A549 (cell line): ENCODE measurements around the gene SLN. TPM values are rescaled to one million over a fixed set of nuclear protein-coding genes. Genes with fewer than 3 reads are reported as not detected.
A peak's percentile ranks its signal among the peaks of the same experiment; 100 is the strongest.

ENCODE experiments used
- ATAC-seq, 2 experiments: fragments of 200-7000 bp in 1 of 2; fragments of >200 bp in 1 of 2; cut with Nextera tagmentation in 1 of 2; cut with Tn5 transposase in 1 of 2; 3 replicates each; pipeline versions ENCODE4 v1.8.0 to v1.9.1; 2018 to 2020; ENCODE audit warnings: mild to moderate bottlenecking in 1 of 2, moderate library complexity in 1 of 2
- CTCF ChIA-PET: fragments of 300-600 bp; sonication (Branson Sonifier 250); formaldehyde crosslinking; extraction: SDS; loops from one replicate; lab custom pipeline; 2021; ENCODE audit warnings: antibody characterized with exemption, inconsistent platforms; lab: Yijun Ruan, JAX
- POLR2A ChIA-PET: fragments of 350-600 bp; formaldehyde crosslinking; extraction: SDS; loops from one replicate; lab custom pipeline; 2021; ENCODE audit warnings: antibody characterized with exemption, inconsistent platforms; lab: Yijun Ruan, JAX
- DNase-seq, 2 experiments: peaks; one replicate each; pipeline versions ENCODE4 v3.0.0 to v3.0.0-alpha.2; 2011 to 2016; ENCODE audit warnings: low read depth in 1 of 2, low spot score in 1 of 2
- FAIRE-seq: peaks from 2 replicates; lab custom pipeline; 2011; peaks lifted over from hg19 to GRCh38; lab: Jason Lieb, UNC
- H3K27ac ChIP-seq, 2 experiments: fragments of >200 bp; sonication (Bioruptor Twin); formaldehyde crosslinking; 3 replicates each; pipeline ENCODE4 v1.5.1; 2016 to 2017
- H3K4me1 ChIP-seq: fragments of >200 bp; sonication (Bioruptor Twin); formaldehyde crosslinking; 3 replicates; pipeline ENCODE4 v1.6.1; 2016
- H3K4me2 ChIP-seq: fragments of >200 bp; sonication (Bioruptor Twin); formaldehyde crosslinking; 3 replicates; pipeline ENCODE4 v1.6.1; 2016
- H3K4me3 ChIP-seq: fragments of >200 bp; sonication (Bioruptor Twin); formaldehyde crosslinking; 3 replicates; pipeline ENCODE4 v1.5.1; 2016
- H3K9me3 ChIP-seq: fragments of >200 bp; sonication (Bioruptor Twin); formaldehyde crosslinking; 3 replicates; pipeline ENCODE4 v1.6.1; 2016
- BHLHE40 ChIP-seq: IDR thresholded peaks from 2 replicates; pipeline ENCODE4 v1.6.1; 2012; ENCODE audit warnings: low read depth, low read length, inconsistent platforms
- CBX2 ChIP-seq: fragments of 200-600 bp; sonication (generic); IDR thresholded peaks from 2 replicates; pipeline ENCODE4 v1.6.1; 2016; ENCODE audit warnings: low read depth, mild to moderate bottlenecking, borderline replicate concordance
- CBX8 ChIP-seq: fragments of 200-600 bp; sonication (generic); IDR thresholded peaks from 2 replicates; pipeline ENCODE4 v1.6.1; 2016
- CHD2 ChIP-seq: fragments of 150-350 bp; IDR thresholded peaks from 2 replicates; pipeline ENCODE4 v1.6.1; 2014; ENCODE audit warnings: low read length; ENCODE audit not compliant: partially characterized antibody
- CHD4 ChIP-seq: fragments of 200-600 bp; sonication (generic); IDR thresholded peaks from 2 replicates; pipeline ENCODE4 v1.6.1; 2016; ENCODE audit warnings: antibody characterized with exemption, mild to moderate bottlenecking, borderline replicate concordance
- FOSL2 ChIP-seq, 2 experiments: fragments of 450-650 bp in 1 of 2; fragments of >200 bp in 1 of 2; sonication (Bioruptor Twin) in 1 of 2; formaldehyde crosslinking; IDR thresholded peaks; 2 replicates each; pipeline versions ENCODE4 v1.5.0 to v1.6.1; 2016 to 2020; ENCODE audit warnings: mild to moderate bottlenecking in 1 of 2, moderate library complexity in 1 of 2
- FOXS1 ChIP-seq: fragments of 250-450 bp; sonication (Bioruptor Pico); IDR thresholded peaks from 2 replicates; pipeline ENCODE4 v1.5.0; 2020; ENCODE audit warnings: mild to moderate bottlenecking, moderate library complexity
- GATA3 ChIP-seq: IDR thresholded peaks from 2 replicates; pipeline ENCODE4 v1.6.1; 2012; ENCODE audit warnings: borderline replicate concordance
- HDAC2 ChIP-seq: fragments of 200-600 bp; sonication (generic); IDR thresholded peaks from 2 replicates; pipeline ENCODE4 v1.6.1; 2016
- HEYL ChIP-seq: fragments of 250-450 bp; sonication (Bioruptor Pico); IDR thresholded peaks from 2 replicates; pipeline ENCODE4 v1.8.0; 2021; ENCODE audit warnings: mild to moderate bottlenecking, moderate library complexity
- HOXB13 ChIP-seq: fragments of 250-450 bp; sonication (Bioruptor Pico); IDR thresholded peaks from 2 replicates; pipeline ENCODE4 v1.5.0; 2020; ENCODE audit warnings: low read depth, mild to moderate bottlenecking, moderate library complexity
- HOXB5 ChIP-seq: fragments of 250-450 bp; sonication (Bioruptor Pico); IDR thresholded peaks from 2 replicates; pipeline ENCODE4 v1.5.0; 2020; ENCODE audit warnings: mild to moderate bottlenecking, moderate library complexity
- JUNB ChIP-seq: fragments of >200 bp; sonication (Bioruptor Twin); formaldehyde crosslinking; IDR thresholded peaks from 2 replicates; pipeline ENCODE4 v1.6.1; 2016
- MAFK ChIP-seq: fragments of 450-650 bp; IDR thresholded peaks from 2 replicates; pipeline ENCODE4 v1.6.1; 2014; ENCODE audit not compliant: partially characterized antibody
- MAX ChIP-seq: IDR thresholded peaks from 2 replicates; pipeline ENCODE4 v1.6.1; 2012
- NFE2L2 ChIP-seq: fragments of 150-350 bp; conservative IDR thresholded peaks from 2 replicates; pipeline ENCODE4 v1.6.1; 2014; ENCODE audit warnings: low read length
- NPAS2 ChIP-seq: fragments of 250-450 bp; sonication (Bioruptor Pico); IDR thresholded peaks from 2 replicates; pipeline ENCODE4 v1.8.0; 2022; ENCODE audit warnings: mild to moderate bottlenecking, moderate library complexity, borderline replicate concordance
- NR3C1 ChIP-seq: fragments of >200 bp; sonication (Bioruptor Twin); formaldehyde crosslinking; IDR thresholded peaks from 3 replicates; pipeline ENCODE4 v1.6.1; 2017
- PHF8 ChIP-seq: fragments of 200-600 bp; sonication (generic); IDR thresholded peaks from 2 replicates; pipeline ENCODE4 v1.6.1; 2016; ENCODE audit warnings: low read depth, mild to moderate bottlenecking, antibody characterized with exemption, moderate library complexity, borderline replicate concordance
- POLR2AphosphoS2 ChIP-seq: conservative IDR thresholded peaks from 2 replicates; pipeline ENCODE4 v1.6.1; 2012; ENCODE audit warnings: low read length, improper control_type of control experiment, inconsistent platforms
- RCOR1 ChIP-seq: fragments of 150-350 bp; IDR thresholded peaks from 2 replicates; pipeline ENCODE4 v1.6.1; 2014; ENCODE audit warnings: antibody characterized with exemption, low read length, low read depth
- SMC3 ChIP-seq: fragments of >200 bp; sonication (Bioruptor Twin); formaldehyde crosslinking; IDR thresholded peaks from 3 replicates; pipeline ENCODE4 v1.6.1; 2018; ENCODE audit warnings: inconsistent platforms
- SREBF2 ChIP-seq: fragments of 450-650 bp; IDR thresholded peaks from 2 replicates; pipeline ENCODE4 v1.6.1; 2014; ENCODE audit warnings: mild to moderate bottlenecking, moderate library complexity
- ZFP36 ChIP-seq: fragments of 450-650 bp; IDR thresholded peaks from 2 replicates; pipeline ENCODE4 v1.6.1; 2014; ENCODE audit warnings: borderline replicate concordance; ENCODE audit not compliant: partially characterized antibody
- WGBS: methylation state at CpG from one replicate; pipeline ENCODE4 v1.1.6; 2017; ENCODE audit errors: missing lambda C conversion rate; 5-methylcytosine and 5-hydroxymethylcytosine counted together
- polyA plus RNA-seq, 4 experiments: library from polyadenylated mRNA; depleted of rRNA in 3 of 4; stranded (reverse); fragments of >200 nt; fragmentation: RNase III in 1 of 4; extraction: RNeasy Plus Mini Kit Qiagen cat#74134 plus additional on column Dnase treatment in 1 of 4; gene quantifications; 2 replicates in 3 of 4; 3 replicates in 1 of 4; pipeline ENCODE4 v1.2.3, GENCODE V29; 2011 to 2017
- TF ChIP-seq, protein P1 (sequence below): fragments of 250-450 bp; sonication (Bioruptor Pico); IDR thresholded peaks from 2 replicates; pipeline ENCODE4 v1.5.0; 2020; ENCODE audit warnings: low read depth, mild to moderate bottlenecking, moderate library complexity
- TF ChIP-seq, protein P2 (sequence below): fragments of >200 bp; sonication (Bioruptor Twin); formaldehyde crosslinking; IDR thresholded peaks from 3 replicates; pipeline ENCODE4 v1.6.1; 2016

SLN gene
- polyA plus RNA-seq, 2 of the 4 experiments (the other 2 are of a cell fraction) = 1.3 to 2.2 TPM

DNA sequence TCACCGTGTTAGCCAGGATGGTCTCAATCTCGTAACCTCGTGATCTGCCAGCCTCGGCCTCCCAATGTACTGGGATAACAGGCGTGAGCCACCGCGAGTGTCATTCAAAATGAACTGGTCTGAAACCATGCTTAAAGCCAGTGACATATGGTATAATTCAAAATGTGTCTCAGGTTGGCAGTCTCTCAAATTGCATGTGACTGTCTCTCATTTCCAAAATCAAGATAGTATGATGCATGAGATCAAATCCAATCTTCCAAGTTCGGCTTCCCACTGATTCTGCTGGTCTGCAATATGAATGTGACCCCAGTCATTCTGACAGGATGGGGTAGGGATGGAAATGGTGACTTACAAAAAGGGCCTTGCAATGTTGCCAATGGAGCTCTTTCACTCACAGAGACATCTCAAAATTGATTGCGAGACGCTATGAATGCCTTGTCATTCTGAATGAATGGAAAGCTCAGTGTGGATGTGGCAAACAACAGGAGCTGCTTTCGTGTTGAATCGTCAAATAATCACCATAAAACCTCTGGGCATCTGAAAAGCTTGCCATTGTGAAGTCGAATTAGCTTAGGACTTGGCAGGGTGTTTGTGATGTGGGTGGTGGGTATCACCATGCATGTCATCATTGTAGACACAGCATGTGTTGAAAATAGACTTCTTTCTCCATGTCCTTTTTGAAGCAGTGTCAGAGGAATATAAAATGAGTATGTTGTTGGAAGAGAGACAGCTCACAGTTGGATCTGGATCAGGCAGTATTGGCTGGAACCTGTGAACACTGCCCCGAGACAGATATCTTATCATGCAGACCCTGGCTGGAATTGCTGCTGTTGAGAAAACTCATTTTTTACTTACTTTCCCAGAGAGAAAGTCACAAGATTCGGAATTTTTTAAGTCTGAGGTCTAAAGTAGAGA, 12.2 kb downstream of the SLN start:
- TF ChIP-seq SREBF2 (no peak), JUNB (no peak), HEYL (CRISPR knock-in tag) (no peak), HOXB13 (no peak), GATA3 (no peak), SMC3 (no peak), CBX2 (no peak), ZFP36 (no peak), NFE2L2 (no peak), MAX (no peak), NR3C1 (no peak), FOXS1 (CRISPR knock-in tag) (no peak), CHD4 (no peak), MAFK (no peak), HOXB5 (no peak), PHF8 (no peak), HDAC2 (no peak), CHD2 (no peak)
- TF ChIP-seq, protein P1, sequence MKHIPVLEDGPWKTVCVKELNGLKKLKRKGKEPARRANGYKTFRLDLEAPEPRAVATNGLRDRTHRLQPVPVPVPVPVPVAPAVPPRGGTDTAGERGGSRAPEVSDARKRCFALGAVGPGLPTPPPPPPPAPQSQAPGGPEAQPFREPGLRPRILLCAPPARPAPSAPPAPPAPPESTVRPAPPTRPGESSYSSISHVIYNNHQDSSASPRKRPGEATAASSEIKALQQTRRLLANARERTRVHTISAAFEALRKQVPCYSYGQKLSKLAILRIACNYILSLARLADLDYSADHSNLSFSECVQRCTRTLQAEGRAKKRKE (CRISPR knock-in tag) = no peak
- TF ChIP-seq, protein P2, sequence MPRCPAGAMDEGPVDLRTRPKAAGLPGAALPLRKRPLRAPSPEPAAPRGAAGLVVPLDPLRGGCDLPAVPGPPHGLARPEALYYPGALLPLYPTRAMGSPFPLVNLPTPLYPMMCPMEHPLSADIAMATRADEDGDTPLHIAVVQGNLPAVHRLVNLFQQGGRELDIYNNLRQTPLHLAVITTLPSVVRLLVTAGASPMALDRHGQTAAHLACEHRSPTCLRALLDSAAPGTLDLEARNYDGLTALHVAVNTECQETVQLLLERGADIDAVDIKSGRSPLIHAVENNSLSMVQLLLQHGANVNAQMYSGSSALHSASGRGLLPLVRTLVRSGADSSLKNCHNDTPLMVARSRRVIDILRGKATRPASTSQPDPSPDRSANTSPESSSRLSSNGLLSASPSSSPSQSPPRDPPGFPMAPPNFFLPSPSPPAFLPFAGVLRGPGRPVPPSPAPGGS = no peak
- Histone ChIP-seq H3K9me3 (no peaks in the 10 kb centered on the region), H3K4me2 (no peak overlapping the region), H3K27ac (no peak overlapping the region; a peak in 1 of 6 replicates), H3K4me1 (peaks cover 46% of the 10 kb centered on the region), H3K4me3 (no peak overlapping the region)
- DNase-seq (no peak), ATAC-seq (no peak), FAIRE-seq (no peak)
- WGBS = 76% methylated on average over 15 of the region's 15 CpGs
- POLR2A ChIA-PET = no interaction called here
- CTCF ChIA-PET = interaction anchor here (0.6 to 1.2 kb wide), 3 partner anchors 40 to 235 kb away, joined by 3 to 4 read pairs (median 3); no protein-coding TSS in a partner anchor

GRCh38 chr11:107697291-107697690, 14.6 kb downstream of the SLN start:
- FAIRE-seq = no peak
- Histone ChIP-seq H3K9me3 (no peaks in the 10 kb centered on the region; the same call in 2 of the 3 replicates), H3K4me2 (no peak overlapping the region), H3K4me1 (peaks cover 23% of the 10 kb centered on the region), H3K4me3 (no peak overlapping the region), H3K27ac (peak overlapping the region; percentile 67 to 68; a peak in 5 of 6 replicates)
- ATAC-seq = no peak
- TF ChIP-seq CBX8 (no peak), BHLHE40 (no peak), FOSL2 (IDR thresholded peaks at IDR 0.05) (no peak), FOSL2 (CRISPR knock-in tag; IDR thresholded peaks at IDR 0.05) (no peak), POLR2AphosphoS2 (no peak), NPAS2 (CRISPR knock-in tag) (no peak), RCOR1 (no peak), PHF8 (no peak)
- TF ChIP-seq, protein P2 = no peak
- WGBS = 82% methylated on average over 6 of the region's 6 CpGs
- no peak for DNase-seq
- CTCF ChIA-PET = interaction anchor here (2.9 kb wide), 1 partner anchor 74 kb away, joined by 10 read pairs; no protein-coding TSS in a partner anchor
- POLR2A ChIA-PET = no interaction called here
